CD4-positive, alpha-beta T cell treated with Interferon alpha-2 for 1 hour (primary cell): Measurements from ENCODE around the gene CPA2.

Experiments used
- DNase-seq, 2 donors: peaks; one replicate each; pipeline ENCODE4 v3.0.0-alpha.2; 2020 to 2022

The CPA2 gene

DNA sequence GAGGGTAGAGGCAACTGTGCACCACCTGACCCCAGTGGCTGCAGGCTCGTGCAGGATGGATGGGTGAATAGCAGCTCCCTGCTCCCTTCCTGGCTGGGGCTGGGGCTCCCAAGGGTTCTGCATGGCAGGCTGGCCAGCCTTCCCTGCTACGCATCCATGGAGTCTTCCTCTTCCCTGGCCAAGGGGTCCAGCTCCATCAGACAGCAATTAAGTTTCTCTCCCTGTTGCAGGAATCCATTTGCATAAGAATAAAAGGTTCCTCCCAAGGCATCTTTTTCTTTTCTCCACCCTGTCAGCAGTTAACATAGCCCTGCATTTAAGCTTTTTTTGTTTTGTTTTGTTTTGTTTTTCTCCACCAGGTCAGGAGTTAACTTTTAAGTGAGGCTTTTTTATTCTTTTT, 10.0 kb upstream of the CPA2 start:
- no peak for DNase-seq

DNA sequence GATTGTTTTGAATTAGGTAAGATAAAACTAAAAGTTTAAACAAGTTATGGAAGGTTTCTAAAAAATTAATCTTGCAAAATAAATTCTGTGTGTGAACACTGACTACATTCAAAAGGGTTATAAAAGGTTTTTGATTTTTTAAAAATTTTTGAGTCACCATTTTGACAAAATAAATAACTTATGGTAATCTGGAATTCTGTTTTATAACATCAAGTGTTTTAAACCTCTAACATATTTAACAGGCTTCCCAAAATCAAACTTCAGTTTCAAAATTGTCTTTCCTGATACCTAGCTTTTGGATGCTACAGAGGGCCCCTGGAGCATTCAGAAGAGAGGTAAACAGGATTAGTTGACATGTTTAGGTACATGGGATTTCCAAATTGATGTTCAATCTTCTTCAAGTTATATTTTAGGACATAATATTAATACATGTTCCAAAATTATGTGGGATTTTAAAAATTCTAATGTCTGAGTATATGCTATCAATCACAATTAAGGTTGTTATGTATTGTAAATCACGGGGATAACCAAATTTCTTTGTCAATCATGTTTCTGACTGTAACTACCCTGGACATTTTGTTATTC, 8.1 kb upstream of the CPA2 start:
- no peak for DNase-seq

DNA sequence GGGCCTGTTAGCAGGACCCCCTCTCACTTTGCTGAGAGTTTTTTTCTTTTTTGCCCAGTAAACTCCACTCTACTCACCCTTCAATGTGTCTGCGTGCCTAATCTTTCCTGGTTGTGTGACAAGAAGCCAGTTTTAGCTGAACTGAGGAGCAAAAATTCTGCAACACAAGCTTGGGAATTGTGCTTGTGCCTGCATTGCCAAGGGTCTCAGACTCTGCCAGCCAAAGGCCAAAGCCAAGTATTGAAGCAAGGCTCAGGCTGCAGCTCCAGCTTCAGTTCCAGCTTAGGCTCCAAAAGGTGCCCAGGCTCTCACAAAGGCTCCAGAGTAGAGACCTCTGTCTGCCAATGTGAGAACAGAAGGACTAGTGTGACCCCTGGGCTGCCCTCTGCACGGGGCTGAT, 4.2 kb upstream of the CPA2 start:
- no peak for DNase-seq

DNA sequence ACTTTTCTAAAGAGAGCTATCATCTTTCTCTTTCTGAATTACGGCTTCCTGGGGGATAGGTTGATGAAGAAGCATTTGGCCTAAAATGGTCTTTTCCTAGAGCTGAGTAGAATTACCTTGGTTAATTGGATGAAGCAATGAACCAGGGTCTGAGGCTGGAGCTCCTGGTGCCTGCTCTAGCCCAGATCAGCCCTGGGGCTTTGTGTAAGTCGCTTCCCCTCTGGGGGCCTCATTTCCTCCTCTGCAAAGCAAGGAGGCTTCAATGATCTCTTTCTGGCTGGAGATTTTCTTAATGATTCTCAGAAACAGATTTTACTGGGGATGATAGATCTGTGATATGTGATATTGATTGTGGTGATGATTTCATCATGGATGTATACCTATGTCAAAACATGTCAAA, 3.5 kb upstream of the CPA2 start:
- no peak for DNase-seq

DNA sequence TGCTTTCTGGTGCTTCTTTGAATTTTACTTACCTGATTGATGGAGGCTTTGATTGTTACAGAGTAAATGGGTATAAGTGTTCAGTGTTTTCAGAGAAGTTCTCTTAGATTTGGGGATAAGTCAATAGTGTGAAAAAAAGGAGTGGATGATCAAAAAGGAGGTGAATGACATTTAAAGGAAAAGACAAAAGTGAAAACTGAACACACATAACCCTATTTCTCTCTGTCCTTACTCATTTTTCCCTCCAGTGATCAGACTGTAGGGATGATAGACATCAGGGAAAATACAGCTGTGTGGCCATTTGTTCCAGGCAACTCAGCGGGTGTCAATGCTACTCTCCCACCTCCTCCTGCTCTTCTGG, 278 bp downstream of the CPA2 start:
- DNase-seq, result no peak

DNA sequence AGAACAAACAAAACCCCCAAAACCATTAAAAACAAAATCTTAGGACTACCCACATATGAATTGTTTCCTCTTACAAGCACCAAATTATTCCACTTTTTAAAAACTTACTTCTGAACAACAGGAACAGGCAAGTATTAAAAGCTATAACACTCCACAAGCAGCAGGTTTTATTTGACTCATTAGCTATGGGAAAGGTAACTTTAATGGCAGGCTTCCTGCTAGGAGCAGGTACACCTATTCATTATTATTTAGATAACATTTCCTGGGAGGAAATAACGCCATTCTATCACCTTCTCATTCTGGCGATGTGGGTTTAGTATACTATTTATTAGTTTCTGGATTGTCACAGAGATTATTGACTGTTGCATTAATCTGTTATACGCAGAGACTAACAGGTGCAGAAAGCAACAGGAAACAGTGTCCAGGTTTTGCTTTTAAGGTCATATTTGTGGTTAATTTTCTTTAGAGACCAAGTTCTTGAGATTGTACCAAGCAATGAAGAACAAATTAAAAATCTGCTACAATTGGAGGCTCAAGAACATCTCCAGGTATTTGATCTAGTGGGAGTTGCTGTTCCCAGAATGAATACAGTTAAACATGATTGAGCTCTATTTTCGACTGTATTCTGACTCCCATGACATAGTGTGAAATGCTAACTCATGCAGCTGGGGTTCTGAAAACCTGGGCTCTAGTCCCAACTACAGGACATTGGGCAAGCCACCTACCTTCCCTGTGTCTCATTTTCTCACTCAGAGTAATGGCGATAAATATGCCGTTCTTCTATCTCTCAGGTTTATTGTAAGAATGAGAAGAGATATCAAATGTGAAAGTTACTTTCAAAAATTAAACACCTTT, 2.0 kb downstream of the CPA2 start:
- no peak for DNase-seq

DNA sequence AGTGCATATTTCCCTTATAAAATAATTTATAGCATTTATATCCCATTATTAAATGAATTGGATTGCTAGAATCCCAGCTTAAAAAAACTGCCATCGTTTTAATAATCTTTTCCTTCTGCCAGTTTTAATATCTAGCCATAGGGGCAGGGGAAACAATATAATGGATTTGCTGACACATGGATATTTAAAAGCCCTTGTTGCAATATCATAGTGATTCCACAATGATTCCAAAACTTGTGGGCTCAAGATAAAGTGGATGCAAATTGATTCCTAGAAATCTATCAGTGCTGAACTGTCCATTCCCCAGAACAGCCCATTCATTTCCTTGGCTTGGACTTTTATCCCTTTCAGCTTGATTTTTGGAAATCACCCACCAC, 2.6 kb downstream of the CPA2 start:
- no peak for DNase-seq

DNA sequence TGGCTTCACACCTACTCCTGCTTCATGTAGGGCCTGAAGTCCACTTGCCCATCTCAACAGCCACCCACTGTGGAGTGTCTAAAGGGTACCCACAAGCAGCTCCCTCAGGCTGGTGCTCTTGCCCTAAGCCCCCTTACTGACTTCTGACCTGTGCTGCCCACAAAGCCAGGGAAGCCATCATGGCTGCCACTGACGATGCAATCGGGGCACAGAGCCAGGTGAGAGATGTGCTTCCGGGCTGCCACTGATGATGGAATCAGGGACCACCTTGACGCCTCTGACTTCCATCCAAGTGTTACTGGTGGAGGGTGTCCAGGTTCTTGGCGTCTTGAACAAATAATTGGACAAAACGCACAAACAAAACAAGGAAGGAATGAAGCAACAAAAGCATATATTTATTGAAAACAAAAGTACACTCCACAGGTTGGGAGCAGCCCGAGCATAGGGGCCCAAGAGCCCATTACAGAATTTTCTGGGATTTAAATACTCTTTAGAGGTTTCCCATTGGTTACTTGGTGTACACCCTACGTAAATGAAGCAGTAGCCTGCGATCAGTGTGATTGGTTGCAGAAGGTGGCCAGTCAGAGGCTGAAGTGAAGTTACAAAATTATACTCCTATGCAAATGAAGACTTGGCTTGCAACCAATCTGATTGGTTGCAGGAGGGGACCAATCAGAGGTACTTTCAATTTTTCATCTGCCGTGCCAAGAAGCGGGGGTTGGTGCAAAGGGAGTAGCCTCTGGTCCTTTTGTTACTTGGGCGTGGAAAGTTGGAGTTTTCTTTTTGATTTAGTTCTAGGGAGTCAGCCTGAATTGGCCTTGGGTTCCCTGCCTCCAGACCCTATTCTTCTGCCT, 4.5 kb downstream of the CPA2 start:
- no peak for DNase-seq

DNA sequence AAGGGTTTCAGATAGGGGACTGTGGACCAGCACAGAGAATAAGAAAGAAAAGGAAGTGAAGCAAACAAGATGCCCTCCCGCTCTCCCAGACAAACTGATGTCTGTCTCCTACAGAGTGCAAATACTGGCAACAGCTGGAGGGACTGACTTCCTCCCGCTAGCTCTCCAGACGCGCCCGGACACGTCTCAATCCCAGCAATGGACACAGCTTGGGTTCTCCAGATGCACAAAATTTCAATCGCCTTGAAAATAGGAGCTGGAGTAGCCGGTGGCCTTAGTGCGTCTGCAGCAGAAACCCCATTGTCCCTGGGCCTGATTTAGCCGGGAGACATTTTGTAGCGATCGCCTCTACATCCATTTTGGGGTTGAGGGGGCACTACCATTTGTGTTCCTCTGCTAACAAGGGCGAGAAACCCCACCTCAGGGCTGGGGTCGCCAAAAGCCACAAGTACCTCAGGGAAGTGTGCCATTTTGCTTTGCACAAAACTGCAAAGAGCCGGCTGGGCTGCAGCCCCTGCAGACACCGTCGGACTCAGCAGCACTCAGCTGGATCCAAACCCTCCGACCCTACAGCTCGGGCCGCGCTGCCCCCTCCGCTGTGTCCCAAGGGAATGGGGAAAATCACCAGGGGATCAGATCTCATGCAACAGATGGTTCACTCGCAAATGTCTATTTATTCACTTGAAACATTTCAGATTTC, 5.9 kb downstream of the CPA2 start:
- DNase-seq, result no peak

DNA sequence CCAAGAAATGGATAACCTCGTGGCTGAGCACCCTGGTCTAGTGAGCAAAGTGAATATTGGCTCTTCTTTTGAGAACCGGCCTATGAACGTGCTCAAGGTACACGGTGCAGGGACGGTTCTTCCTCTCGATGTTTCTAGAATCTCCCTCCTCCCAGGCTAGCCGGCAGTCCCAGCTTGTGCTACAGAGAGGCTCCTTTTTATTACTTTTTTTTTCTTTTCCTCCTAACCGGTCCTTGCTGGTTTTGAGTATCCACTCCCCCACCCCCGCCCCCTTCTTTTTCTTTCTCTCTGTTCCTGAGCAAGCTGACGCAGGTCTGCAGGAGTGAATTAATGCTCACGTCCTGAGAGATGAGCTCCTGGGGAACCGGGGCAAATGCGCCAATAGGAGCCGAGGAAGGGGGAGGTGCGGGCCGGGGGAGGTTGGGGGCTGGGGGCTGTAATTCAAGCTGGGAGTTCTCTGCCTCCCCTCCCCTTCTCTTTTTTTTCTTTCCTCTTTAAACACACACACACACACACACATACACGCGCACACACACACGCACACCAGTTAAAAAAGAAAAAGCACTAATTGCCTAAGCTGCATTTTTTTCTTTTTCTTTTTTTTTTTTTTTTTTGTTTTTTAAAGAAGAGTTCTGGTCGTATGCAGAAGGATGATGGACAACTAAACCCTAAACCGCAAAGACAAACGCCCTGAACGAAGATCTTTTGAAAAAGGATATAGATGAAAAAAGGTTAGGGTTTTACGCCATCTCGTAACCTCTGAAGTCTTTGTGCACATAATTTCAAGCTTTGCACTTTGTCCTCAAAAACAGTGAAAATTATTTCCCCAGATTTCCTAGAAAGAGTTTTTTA, 6.6 kb downstream of the CPA2 start:
- DNase-seq, result peak; percentile 2 to 5

DNA sequence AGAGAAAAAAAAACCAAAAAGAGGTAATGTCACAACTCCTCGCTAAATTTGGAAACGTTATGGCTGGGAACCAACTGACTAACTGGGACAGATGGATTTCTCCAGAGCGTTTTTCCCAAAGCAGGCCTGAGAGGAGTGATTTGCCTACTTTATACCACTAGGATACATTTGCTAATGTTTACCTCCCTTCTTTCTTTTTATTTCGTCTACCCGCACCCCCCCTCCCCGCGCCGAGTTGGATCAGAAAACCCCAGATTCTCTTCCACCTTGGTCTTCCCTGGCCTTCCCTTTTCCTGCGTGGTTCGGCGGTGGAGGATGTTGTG, 7.2 kb downstream of the CPA2 start:
- no peak for DNase-seq

DNA sequence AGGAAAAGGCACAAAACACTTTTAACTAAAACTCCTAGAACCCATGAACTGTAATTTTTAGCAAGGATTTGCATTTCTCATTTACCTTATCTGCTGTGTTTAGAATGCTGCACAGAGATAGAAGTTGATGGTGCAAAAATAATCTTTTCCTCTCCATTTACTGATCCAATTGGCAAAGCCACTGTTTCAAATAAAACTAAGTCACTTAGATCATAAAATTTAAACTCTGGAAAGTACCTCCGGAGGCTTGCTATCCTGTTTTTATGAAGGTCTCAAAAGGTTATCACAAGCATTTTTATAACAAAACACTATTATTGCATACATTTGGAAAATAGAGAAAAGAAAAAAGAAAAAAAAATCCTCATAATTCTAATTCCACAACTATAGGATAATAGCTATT, 7.6 kb downstream of the CPA2 start:
- DNase-seq, result no peak

DNA sequence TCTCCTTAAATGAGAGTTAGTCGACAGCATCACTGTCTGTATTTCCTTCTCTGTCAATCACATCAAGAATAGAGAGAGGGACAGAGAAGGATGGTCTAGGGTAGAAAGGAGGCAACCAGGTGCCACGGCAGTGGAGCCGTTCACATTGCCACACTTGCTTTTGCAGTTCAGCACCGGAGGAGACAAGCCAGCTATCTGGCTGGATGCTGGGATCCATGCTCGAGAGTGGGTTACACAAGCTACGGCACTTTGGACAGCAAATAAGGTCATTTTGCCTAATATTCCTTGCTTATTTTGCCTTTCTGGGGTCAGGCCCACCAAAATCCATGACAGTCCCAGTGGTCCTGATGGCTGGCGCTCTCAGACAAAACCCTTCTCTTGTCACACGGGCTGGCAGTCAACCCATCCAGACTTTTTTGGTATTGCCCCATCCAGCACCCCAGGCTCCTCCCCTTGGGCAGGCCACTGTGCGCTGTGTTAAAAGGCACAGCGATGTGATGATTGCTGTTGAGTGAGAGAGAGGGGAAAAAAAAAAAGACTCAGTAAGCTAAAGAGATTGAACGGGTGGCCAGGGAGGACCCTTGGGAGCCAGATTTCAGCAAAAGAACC, 8.4 kb downstream of the CPA2 start:
- DNase-seq, result no peak

DNA sequence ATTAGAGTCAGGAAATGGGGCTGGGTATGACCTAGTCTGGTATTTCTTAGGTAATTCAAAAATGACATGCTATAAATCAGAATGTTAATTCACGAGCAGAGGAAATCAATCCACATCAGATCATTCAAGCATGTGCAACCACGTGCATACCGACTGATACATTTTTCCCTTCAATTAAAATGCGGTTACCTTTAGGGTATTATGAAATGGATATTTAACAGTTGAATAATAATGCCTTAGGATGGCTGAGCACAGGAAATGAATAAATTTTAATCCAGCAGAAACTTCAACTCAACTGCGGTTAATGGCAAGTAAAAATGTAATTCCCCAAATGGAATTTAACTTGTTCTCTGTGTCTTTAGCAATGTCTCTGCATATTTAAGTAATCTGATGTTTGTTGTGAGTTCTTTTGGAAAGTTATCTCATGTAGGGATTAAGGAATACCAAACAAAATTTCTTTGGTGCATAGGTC, 9.2 kb downstream of the CPA2 start:
- no peak for DNase-seq

DNA sequence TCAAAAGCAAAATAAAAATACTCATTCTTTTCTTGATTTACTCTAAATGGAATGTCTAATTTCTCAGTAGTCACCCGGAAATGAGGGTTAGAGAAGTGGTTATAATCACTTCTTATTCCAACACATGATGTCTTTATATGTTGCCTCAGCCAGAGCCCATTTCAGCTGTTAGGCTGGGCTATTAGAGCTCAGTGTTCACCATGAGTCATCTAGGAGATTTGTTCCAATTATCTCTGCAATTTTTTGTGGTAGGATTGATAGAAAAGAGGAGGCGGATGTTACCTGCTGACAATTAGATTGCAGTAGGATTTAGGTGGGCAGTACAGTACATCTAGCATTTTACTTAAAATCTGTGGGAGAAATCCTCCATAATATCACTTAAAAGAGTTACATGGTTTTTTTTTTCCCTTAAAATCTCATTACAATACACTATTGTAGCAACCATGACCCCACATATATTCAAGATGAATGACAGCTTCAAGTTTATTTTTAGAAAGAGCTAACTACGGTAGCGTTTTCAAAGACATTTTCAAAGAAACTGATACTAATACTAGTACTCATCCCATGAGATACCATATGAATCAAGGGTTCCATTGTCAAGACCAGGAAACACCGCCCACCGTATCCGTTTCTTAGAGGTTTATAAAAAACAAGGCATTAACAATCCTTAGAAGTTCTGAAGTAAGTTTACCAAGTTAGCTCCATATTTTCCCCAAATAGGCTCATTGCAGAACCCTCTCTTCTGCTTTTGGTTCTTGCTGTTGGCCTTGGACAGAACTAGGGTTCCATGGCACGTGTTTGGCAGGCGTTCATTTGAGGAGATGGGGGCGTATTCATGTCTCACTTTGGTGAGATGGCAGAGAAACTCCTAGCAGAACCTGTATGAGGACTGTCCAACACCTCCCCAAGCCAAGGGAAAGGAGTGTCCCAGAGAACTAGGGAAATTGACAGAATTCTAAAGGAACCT, 10.4 kb downstream of the CPA2 start:
- DNase-seq, result no peak

DNA sequence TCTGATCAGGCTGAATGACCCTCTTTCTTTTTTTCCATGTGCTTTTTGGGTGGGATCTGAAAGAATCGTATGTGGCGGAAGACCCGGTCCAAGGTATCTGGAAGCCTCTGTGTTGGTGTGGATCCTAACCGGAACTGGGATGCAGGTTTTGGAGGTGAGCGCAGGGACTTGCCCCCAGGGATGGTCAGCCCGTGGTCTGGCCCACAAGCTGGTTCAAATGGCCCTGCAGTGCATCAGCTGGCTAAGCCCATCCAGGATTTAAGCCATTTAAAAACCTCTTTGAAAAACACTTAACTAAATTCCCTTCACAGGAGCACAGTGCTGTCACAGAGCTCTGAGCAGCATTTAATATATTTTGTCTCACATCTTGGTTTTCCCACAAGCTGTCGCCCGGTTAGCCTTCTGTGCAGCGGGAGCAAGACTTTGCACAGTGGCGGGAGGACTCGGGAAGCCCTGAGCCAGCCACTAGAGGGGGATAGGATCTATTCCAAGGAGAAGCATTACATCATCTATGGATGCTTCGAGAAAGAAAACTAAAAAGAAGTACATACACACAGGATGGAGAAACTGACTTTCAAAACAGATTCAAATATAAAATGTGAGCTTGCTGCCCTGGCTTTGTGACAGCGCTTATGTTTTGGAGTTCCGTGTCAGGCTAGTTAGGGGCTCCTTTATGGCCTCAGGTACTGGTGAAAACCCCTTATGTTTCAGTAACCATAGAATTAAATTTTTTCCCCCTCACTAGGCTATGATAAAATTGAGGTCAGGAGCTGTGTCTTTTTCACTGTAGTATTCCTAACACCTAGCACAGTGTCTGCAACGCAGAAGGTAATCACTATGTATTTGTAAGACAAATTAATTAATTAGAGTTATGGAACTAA, 11.3 kb downstream of the CPA2 start:
- DNase-seq, result no peak

DNA sequence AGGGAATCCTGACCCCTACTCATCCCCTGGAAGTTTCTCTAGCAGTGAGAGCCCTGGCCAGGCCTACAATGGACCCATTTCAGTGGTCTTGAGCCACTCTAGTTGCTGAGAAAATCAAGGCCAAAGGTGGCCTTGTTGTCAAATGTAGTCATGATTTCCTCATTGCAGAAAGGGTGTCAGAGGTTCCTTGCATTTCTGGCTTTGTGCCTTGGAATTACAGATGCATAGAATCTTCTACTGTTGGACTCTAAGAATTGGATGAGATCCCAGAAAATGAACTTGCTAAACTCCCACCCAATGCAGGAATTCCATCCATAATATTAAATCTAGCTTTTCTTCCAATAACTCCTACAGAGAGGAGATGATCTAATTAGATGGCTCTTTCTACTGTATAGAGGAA, 12.2 kb downstream of the CPA2 start:
- no peak for DNase-seq

DNA sequence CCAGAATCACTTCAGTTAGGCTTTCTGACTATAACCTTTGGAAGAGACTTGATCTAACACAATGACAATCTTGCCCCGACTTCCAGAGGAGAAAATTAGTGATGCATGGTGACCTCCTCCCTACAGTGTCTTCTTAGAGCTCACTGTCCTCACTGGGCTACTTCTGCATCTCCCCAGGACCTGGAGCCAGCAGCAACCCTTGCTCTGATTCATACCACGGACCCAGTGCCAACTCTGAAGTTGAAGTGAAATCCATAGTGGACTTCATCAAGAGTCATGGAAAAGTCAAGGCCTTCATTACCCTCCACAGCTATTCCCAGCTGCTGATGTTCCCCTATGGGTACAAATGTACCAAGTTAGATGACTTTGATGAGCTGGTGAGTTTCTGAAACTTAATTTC, 12.6 kb downstream of the CPA2 start:
- no peak for DNase-seq

DNA sequence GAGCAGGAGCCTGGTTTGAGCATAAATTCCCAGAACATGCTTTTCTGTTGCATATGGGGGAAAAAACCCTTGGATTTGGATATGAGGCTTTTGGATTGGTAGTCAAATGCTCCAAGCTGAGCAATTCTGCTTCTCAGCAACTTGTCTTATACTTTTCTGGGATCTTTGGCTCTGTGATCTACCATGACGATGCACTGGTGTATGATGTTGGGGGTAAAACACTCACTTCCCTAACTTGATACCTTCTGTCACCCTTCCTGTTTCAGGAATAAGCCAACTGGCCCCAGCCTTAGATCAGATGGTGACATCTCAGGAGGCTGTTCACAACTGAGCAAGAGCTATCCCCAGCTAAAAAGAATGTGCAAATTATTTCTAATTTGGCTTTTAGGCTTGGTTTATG, 13.2 kb downstream of the CPA2 start:
- no peak for DNase-seq

DNA sequence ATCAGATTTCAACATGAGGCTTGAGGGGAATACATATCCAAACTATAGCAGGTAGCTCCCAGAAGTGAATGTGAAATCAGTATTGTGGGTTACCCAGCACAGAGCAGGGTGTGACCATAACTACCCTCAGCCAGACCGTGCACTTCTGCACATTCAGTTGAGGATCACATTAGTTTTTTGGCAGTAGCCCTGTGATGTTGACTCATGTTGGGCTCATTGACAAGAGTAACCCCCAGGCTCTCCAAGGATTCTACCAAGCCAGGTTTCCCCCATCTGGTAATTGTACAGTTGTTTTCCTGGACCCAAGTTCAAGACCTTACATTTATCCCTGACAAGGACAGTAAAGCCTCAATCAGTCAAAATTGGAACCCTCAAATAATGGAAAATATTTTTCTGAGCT, 14.6 kb downstream of the CPA2 start:
- no peak for DNase-seq
